ENCODE data around the gene DLG5.

The DLG5 gene

DNA sequence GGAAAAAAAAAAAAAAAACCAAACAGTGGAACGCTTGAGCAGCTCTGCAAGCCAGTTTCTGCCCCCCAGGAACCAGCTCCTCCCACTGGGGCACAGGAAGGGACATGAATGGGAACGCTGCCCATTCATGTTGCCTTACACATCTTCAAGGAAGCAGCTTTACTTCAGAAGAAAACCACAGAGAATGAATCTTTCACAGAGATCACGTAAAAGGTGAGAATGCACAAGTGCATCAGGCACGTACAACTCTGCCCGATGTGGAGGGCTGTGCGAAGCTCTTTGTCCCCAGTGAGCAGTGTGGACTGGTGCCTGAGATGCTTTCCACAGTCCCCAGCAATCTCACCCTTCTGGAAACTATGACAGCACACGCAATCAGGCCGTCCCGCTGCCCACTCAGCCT is 106.2 kb downstream of the DLG5 start:
- FAIRE-seq (no peak), DNase-seq (ENCODE audit: insufficient read length, low spot score) (no peak)
- TF ChIP-seq POLR2A (IDR thresholded peaks at IDR 0.05; ENCODE audit: low read depth, low read length) = no peak

DNA sequence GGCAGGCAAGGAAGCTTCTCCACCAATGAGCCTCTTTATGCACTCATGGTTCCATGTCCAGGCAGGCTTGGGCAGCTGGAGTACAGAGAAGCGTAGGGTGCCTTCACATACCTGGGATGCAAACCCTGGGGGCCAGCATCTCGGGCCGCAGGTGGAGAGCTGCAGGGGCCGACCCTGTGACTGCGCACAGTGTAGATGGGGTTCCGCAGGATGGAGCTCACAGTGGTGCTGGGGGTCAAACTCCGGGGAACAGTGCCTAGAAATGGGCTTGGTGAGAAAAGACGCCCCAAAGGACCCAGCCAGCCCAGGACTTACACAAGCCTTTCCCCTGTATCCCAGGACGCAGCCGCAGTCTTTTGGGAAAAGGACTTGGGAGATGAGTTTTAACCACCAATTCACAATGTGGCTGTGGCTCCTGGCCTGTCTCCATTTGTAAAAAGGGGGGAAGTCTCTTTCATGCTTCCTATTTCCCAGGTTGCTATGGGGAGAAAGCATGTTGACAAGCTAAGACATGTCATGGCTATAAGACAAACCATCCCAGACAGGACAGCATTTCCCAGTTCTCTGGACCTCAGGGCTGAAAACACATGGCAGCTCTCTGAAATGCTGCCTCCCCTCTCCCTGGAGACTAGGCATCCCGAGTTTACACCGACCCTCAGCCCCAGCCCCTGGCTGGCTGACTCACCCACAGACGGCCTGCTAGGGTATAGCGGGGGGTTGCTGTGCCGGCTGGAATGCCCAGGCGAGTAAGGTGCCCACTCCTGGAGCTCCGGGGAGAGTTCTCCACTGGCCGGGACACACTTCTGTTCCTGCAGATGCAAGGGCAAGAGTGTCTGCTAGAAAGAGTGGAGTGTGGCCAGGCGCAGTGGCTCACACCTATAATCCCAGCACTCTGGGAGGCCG is 107.1 kb downstream of the DLG5 start:
- FAIRE-seq (no peak), DNase-seq (ENCODE audit: insufficient read length, low spot score) (no peak)
- TF ChIP-seq POLR2A (IDR thresholded peaks at IDR 0.05; ENCODE audit: low read depth, low read length) = no peak

DNA sequence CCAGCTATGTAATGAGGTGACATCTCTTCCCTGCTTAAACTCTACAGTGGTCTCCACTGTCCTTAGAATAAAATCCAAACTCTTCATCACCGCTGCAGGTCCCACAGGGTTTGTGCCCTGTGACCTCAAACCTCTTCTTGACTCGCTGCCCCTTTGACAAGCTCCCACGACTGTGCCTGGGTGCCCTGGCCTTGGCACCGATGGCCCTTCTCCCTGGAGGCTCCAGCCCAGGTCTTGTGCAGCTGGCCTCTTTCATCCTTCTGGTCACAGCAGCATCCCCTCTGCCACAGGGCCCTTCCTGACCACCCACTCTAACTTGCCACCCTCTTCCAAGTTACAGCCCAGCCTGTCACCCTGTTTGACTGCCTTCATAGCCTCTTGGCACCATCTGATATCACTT is 108.2 kb downstream of the DLG5 start:
- DNase-seq (ENCODE audit: insufficient read length, low spot score) (no peak), FAIRE-seq (no peak)
- TF ChIP-seq POLR2A (IDR thresholded peaks at IDR 0.05; ENCODE audit: low read depth, low read length) = no peak

DNA sequence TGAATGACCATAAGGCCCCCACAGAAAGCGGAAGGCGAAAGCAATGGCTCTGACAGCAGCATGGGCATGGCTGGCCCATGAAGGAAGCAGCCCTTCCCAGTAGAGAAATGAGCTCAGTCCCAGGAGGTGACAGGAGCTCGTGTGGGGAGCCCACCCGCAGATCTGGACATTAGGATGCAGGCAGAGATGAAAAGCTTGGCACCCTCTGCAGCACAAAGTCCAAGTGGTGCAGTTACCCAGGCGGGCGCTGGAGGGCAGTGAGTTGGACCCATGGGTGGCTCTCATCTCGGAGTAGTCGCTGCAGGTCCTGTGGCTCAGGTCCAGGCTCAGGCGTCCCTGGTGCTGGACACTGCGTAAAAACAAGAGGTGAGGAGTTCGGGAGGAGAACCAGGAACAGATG is 109.0 kb downstream of the DLG5 start:
- TF ChIP-seq POLR2A (IDR thresholded peaks at IDR 0.05; ENCODE audit: low read depth, low read length) = no peak
- no peak for DNase-seq (ENCODE audit: insufficient read length, low spot score)
- no peak for FAIRE-seq

DNA sequence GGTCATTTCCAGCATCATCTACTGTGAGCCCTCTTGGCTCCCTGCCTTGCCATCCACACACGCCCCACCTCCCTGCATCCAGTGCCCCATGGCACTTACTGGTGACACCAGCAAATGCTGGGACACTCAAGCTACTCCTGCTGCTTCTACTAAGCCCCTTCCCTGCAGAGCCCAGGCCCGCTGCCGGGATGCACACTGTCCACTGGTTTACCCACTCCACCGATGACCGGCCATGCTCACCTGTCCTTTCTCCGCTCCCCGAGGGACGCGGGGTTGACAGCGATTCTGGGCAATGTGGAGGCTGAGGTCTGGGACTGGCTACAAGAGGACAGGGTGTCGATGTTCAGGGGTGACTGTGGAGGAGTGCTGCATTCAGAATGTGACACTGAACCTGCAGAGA is 110.2 kb downstream of the DLG5 start:
- TF ChIP-seq POLR2A (IDR thresholded peaks at IDR 0.05; ENCODE audit: low read depth, low read length) = no peak
- FAIRE-seq (no peak), DNase-seq (ENCODE audit: insufficient read length, low spot score) (no peak)

DNA sequence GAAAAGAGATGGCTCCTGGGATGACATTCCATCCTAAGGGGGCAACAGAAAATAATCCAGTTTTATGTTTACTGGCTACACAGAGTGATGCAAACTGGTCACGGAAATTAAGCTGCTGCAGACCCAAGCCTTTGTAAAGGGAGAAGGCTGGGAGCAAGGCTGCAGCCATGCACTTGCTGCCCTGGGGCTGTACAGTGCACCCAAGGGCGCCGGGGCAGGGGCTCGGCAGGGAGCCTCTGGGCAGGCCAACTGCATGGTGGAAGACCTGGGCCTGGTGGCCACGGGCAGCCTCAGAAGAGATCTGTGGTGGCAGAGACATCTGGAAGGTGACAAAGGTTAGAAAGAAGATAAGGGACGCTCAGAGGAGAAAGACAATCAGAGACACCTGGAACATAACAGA is 113.8 kb downstream of the DLG5 start:
- no peak for DNase-seq (ENCODE audit: insufficient read length, low spot score)
- FAIRE-seq = no peak
- TF ChIP-seq POLR2A (IDR thresholded peaks at IDR 0.05; ENCODE audit: low read depth, low read length) = no peak

DNA sequence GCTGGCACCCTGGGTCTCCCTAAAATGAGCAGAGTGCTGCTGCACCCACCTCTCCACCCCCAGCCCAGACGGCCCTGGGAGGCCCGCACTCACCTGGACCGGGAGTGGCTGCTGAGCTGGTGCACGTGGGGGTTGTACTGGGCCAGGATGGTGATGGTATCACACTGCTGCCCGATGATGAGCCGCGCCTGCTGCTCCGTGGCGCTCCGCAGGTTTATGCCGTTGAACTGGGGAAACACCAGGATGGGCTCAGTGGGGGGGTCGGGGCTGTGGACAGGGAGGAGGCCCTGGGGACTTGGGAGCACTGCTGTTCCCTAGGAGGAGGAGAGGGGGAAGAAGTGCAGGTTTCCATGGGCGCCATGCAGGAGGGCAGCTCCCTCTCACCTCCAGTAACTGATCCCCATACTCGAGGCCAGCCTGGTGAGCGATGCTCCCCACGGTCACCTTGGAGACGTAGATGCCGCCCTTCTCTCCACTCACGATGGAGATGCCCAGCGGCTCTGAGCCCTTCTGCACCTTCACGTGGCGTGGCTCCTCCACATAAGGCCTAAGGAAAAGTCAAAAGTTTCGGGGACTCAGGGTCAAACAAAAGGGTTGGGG is 114.6 kb downstream of the DLG5 start:
- TF ChIP-seq POLR2A (IDR thresholded peaks at IDR 0.05; ENCODE audit: low read depth, low read length) = no peak
- DNase-seq (ENCODE audit: insufficient read length, low spot score) (no peak), FAIRE-seq (no peak)

DNA sequence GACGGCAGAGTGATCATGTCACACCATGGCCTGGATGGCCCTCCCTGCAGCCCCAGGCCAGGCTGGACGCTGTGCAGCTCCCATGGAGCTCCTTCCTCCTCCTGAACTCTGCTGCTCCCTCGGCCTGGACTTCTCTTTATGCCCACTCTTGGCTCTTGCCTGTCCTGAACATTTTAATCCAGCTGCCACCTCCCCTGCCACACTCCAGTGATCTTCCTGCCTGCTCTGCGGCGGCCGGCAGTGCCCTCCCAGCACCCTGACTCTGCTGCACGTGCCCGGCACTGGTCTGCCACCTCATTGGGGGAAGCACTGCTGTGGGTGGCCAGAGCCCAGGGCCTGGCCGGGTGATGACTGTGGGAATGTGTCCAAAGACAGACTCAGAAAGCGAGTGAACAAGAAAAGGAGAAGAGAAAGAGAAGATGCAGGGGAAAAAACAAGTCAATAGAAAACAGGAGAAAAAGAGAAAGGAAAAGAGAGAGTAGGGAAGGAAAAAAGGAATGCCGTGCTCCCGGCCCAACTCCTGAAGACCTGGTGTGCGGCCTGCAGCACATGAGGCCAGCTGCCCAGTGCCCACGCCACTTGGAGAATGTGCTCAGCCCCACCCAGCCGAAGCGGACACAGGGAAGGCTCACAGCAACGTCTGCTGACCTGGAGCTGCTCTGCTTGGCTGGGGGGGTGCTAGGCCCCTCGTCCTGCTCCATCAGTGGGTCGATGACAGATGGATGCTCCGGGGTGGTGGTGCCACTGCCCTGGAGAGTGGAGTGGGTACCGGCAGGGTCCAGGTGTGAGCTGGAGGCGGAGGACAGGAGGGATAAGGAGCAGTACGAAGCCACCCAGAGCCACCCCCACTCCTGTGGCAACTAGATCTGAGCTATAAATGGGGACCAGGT is 115.9 kb downstream of the DLG5 start:
- TF ChIP-seq POLR2A (IDR thresholded peaks at IDR 0.05; ENCODE audit: low read depth, low read length) = no peak
- no peak for FAIRE-seq
- no peak for DNase-seq (ENCODE audit: insufficient read length, low spot score)

DNA sequence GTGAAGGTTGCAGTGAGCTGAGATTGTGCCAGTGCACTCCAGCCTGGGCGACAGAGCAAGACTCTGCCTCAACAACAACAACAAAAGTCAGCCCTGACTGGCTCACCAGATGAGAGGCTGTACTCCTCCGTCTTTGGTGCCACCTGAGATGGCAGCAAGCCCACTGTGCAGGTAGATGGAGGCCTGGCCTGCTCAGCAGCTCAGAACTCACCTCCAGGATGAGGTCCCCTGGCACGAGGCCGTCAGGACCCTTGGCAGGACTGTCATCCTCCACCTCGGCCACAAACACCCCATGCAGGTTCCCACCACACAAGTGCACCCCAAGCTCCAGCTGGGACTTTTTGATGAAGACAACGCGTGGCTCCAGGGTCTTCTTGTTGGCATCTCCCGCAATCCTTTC is 117.2 kb downstream of the DLG5 start:
- DNase-seq (ENCODE audit: insufficient read length, low spot score) (no peak), FAIRE-seq (no peak)
- TF ChIP-seq POLR2A (IDR thresholded peaks at IDR 0.05; ENCODE audit: low read depth, low read length) = no peak

DNA sequence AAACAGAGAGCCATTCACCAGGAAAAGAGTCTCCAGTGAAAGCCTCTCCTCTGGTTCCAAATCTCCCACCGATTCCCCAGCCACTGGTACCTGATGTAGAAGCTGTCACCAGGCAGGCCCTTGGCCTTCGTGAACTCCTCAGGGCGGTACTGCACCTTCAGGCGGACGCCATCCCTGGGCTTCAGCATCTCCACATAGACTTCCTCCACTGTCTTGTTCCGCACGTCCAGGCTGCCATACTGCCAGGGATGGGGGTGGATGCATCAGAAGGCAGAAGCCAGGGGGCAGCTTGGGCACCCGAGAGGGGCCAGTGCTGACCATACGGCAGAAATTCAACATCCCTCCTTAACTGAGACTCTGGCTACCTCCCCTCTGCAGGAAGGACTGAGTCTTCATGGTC is 118.8 kb downstream of the DLG5 start:
- no peak for TF ChIP-seq POLR2A (IDR thresholded peaks at IDR 0.05; ENCODE audit: low read depth, low read length)
- FAIRE-seq = no peak
- DNase-seq (ENCODE audit: insufficient read length, low spot score) = no peak

DNA sequence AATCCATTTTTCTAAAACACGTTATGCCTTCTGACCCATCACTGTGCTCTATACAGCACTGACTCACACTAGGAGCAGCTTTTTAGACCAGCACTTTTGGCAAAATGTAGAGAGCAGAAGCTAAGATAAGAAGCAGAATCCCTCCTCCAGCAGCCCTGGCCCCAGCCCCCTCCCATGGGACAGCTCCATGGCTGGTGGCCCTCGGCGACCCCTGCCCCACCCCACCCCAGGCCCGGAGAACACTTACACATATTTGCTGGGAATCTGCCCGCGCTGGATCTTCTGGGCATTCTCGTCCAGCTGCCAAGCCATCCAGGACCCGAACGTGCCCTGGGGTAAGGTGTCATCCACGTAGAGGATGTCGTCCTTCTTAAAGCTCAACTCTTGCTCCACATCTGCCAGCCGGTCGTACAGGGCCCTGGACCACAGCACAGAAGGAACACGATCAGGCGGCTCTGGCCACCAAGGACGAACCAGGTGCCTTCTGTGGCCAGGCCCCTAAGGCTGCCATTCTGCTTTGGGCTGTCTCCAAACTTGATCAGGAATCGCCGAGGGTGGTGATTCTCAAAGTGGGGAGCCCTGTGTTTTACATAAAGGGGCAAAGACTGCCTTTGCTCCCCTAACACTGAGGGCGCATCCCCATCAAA is 119.9 kb downstream of the DLG5 start:
- DNase-seq (ENCODE audit: insufficient read length, low spot score) (no peak), FAIRE-seq (no peak)
- no peak for TF ChIP-seq POLR2A (IDR thresholded peaks at IDR 0.05; ENCODE audit: low read depth, low read length)

DNA sequence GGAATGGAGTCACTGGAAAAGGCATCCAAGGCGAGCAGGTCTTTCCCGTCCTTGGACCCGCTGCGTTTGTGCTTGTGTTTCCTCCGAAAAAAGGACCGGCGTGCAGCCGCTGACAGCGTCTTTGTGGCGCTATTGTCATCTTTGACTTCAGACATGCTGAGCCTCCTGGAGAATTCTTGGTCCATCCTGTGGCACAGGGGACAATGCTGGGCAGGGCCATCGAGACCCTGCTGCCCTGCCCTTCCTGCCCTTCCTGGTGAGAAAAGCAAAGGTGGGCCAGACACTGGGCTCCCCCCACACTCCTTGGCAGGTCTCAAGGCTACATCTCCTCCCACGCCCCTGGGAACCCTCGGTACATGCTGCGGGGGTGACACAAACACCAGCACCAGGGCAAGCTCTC is 120.9 kb downstream of the DLG5 start:
- FAIRE-seq (no peak), DNase-seq (ENCODE audit: insufficient read length, low spot score) (no peak)
- no peak for TF ChIP-seq POLR2A (IDR thresholded peaks at IDR 0.05; ENCODE audit: low read depth, low read length)

DNA sequence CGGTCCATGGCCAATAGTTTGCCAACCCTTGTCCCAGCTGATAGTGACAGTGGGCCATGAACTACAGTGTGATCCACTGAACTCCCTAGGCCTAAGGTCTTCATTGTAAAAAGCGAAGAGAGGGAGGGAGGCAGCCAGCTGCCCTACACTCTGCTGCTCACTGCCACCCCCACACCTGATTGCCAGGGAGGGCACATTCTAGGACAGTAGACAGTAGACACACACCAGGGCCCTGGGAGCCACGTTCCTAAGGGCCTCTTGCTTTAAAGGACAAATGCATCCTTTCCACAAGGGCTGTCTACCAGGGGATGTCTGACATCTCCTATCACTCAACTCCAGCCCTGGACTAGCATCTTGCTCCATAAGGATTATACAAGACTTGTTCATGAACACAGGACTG is 122.2 kb downstream of the DLG5 start:
- TF ChIP-seq POLR2A (IDR thresholded peaks at IDR 0.05; ENCODE audit: low read depth, low read length) = no peak
- DNase-seq (ENCODE audit: insufficient read length, low spot score) (no peak), FAIRE-seq (no peak)

Measured in H54 (cell line).